Pancreas (tissue), 10 donors: ENCODE measurements around the gene PTGER2. TPM values are rescaled to one million over a fixed set of nuclear protein-coding genes. Genes with fewer than 3 reads are reported as not detected.
A peak's percentile ranks its signal among the peaks of the same experiment; 100 is the strongest.

ENCODE experiments used
- ATAC-seq, 4 donors: fragments of 200-7000 bp; cut with Tn5 transposase; one replicate each; pipeline versions ENCODE4 v1.8.0 to v1.9.1; 2020; ENCODE audit warnings: mild to moderate bottlenecking in 4 of 4, moderate library complexity in 4 of 4
- DNase-seq, 6 donors: peaks; one replicate each; pipeline ENCODE4 v3.0.0-alpha.2; 2020
- FAIRE-seq: peaks from 2 replicates; lab custom pipeline; 2012; peaks lifted over from hg19 to GRCh38; lab: Jason Lieb, UNC
- H3K27ac ChIP-seq, 4 donors: fragments of 200-600 bp; sonication (generic); 1 replicate in 3 of 4; 2 replicates in 1 of 4; pipeline versions ENCODE4 v1.5.0 to v1.8.0; 2020
- H3K27me3 ChIP-seq, 4 donors: fragments of 200-600 bp; one replicate each; pipeline ENCODE4 v1.8.0; 2021
- H3K36me3 ChIP-seq, 3 donors: fragments of 200-600 bp; sonication (generic) in 1 of 3; one replicate each; pipeline versions ENCODE4 v1.5.0 to v1.8.0; 2020 to 2021
- H3K4me1 ChIP-seq, 3 donors: fragments of 200-600 bp; one replicate each; pipeline ENCODE4 v1.8.0; 2021
- H3K4me3 ChIP-seq, 4 donors: fragments of 200-600 bp; sonication (generic) in 2 of 4; one replicate each; pipeline versions ENCODE4 v1.5.0 to v1.8.0; 2020 to 2021
- H3K9me3 ChIP-seq, 4 donors: fragments of 200-600 bp; one replicate each; pipeline ENCODE4 v1.8.0; 2021
- WGBS, 2 donors: extraction: QIAGEN DNeasy Blood & Tissue Kit; methylation state at CpG; one replicate each; pipeline ENCODE4 v1.1.7; 2013; 5-methylcytosine and 5-hydroxymethylcytosine counted together
- intact Hi-C, 3 donors: fragments of 100-400 bp; cut with DNase I; formaldehyde crosslinking; loops; one replicate each; pipeline versions ENCODE4 v1.11.1 to v1.14.2; 2022
- polyA plus RNA-seq, 2 donors: library from polyadenylated mRNA; stranded (reverse); fragments of 200-250 nt; gene quantifications; one replicate each; pipeline ENCODE4 v1.2.3, GENCODE V29; 2013
- total RNA-seq, 6 donors: library from RNA; stranded (reverse); fragmentation: NEBNext Ultra II Directional in 4 of 6; extraction: Animal tissue kit (Norgen Biotek cat#: 25700) in 4 of 6; gene quantifications; one replicate each; pipeline versions ENCODE4 v1.2.1 to v1.2.4, GENCODE V29; 2021 to 2023
- TF ChIP-seq, protein P1 (sequence below), 4 donors: fragments of 200-600 bp; sonication (generic) in 3 of 4; IDR thresholded peaks; one replicate each; pipeline versions ENCODE4 v1.5.0 to v1.8.0; 2021; ENCODE audit warnings: antibody characterized with exemption in 4 of 4
- donor health status: healthy with polysubstance abuse.
- donor health status: DM: no; HTN: no; CAD: no; lungs with moderate emphysema.
- donor health status: DM: no; HTN: no; CAD: no.
- donor health status: control.
- donor health status: control.
- donor health status: Bipolar disorder and iron deficiency.
- donor health status: DM: yes; HTN: yes; CAD: no.
- donor health status: DM: no; HTN: no; CAD: no.
- donor health status: DM: no; HTN: no; CAD: no.
- donor health status: DM: yes; HTN: yes; CAD: no.

The PTGER2 gene
- total and polyA plus RNA-seq, 8 donors, result 0.23 to 2.0 (median 0.43) TPM; not detected in 2

DNA sequence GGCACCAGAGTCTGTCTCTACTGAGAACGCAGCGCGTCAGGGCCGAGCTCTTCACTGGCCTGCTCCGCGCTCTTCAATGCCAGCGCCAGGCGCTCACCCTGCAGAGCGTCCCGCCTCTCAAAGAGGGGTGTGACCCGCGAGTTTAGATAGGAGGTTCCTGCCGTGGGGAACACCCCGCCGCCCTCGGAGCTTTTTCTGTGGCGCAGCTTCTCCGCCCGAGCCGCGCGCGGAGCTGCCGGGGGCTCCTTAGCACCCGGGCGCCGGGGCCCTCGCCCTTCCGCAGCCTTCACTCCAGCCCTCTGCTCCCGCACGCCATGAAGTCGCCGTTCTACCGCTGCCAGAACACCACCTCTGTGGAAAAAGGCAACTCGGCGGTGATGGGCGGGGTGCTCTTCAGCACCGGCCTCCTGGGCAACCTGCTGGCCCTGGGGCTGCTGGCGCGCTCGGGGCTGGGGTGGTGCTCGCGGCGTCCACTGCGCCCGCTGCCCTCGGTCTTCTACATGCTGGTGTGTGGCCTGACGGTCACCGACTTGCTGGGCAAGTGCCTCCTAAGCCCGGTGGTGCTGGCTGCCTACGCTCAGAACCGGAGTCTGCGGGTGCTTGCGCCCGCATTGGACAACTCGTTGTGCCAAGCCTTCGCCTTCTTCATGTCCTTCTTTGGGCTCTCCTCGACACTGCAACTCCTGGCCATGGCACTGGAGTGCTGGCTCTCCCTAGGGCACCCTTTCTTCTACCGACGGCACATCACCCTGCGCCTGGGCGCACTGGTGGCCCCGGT is 46.4 kb upstream of the PTGER2 start, which contains the start of gene PTGDR:
TSS of gene PTGDR (plus strand) at position 198 of the 778 bp plus-strand sequence. CDS start at position 315, 117 bp downstream.
- Histone ChIP-seq H3K27me3 (peaks cover 0 to 6% (median 0%) of the 10 kb centered on the region in 4 donors), H3K36me3 (no peaks in the 10 kb centered on the region), H3K9me3 (no peaks in the 10 kb centered on the region), H3K4me1 (no peaks in the 10 kb centered on the region), H3K4me3 (peak within 1 kb of the TSS in 3 of 4 donors; percentile 7 to 33 (median 8)), H3K27ac (no peak within 1 kb of the TSS)
- FAIRE-seq (no peak), DNase-seq (peak in 2 of 6 donors; percentile 49 to 53), ATAC-seq (peak in 3 of 4 donors; percentile 48 to 56 (median 51))
- intact Hi-C loops, result no loop called here
- WGBS, 2 donors, result 2 to 3% methylated on average over 62 to 63 of the region's 63 CpGs
- TF ChIP-seq, protein P1, sequence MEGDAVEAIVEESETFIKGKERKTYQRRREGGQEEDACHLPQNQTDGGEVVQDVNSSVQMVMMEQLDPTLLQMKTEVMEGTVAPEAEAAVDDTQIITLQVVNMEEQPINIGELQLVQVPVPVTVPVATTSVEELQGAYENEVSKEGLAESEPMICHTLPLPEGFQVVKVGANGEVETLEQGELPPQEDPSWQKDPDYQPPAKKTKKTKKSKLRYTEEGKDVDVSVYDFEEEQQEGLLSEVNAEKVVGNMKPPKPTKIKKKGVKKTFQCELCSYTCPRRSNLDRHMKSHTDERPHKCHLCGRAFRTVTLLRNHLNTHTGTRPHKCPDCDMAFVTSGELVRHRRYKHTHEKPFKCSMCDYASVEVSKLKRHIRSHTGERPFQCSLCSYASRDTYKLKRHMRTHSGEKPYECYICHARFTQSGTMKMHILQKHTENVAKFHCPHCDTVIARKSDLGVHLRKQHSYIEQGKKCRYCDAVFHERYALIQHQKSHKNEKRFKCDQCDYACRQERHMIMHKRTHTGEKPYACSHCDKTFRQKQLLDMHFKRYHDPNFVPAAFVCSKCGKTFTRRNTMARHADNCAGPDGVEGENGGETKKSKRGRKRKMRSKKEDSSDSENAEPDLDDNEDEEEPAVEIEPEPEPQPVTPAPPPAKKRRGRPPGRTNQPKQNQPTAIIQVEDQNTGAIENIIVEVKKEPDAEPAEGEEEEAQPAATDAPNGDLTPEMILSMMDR (IDR thresholded peaks at IDR 0.05), result no peak

DNA sequence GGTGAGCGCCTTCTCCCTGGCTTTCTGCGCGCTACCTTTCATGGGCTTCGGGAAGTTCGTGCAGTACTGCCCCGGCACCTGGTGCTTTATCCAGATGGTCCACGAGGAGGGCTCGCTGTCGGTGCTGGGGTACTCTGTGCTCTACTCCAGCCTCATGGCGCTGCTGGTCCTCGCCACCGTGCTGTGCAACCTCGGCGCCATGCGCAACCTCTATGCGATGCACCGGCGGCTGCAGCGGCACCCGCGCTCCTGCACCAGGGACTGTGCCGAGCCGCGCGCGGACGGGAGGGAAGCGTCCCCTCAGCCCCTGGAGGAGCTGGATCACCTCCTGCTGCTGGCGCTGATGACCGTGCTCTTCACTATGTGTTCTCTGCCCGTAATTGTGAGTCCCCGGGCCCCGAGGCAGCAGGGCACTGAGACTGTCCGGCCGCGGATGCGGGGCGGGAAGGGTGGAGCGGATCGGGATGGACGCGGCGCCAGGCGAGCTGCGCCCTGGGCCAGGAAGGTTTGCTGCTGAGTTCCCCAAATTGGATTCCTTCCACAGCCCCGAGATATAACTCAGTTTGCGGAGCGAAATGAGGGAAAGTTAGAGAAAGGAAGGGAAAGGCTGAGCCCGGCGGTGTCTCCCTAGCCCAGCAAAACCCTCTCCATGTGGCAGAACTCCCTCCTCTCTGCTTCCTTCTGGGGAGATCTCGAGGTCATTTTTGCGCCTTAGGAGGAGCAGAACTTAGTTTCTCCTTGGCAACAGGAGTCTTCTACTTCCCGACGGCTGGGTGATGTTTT is 45.6 kb upstream of the PTGER2 start:
- FAIRE-seq, result no peak
- DNase-seq, result peak in 2 of 6 donors; percentile 50 to 53
- Histone ChIP-seq H3K27ac (no peak overlapping the region), H3K9me3 (no peaks in the 10 kb centered on the region), H3K27me3 (peaks cover 0 to 6% (median 0%) of the 10 kb centered on the region in 4 donors), H3K36me3 (no peaks in the 10 kb centered on the region), H3K4me1 (no peaks in the 10 kb centered on the region), H3K4me3 (peak overlapping the region in 1 of 4 donors; percentile 33)
- TF ChIP-seq, protein P1 (IDR thresholded peaks at IDR 0.05), result no peak
- ATAC-seq, result peak in 3 of 4 donors; percentile 24 to 28 (median 24)
- WGBS, 2 donors, result 2% methylated on average over 54 of the region's 54 CpGs
- intact Hi-C loops, result no loop called here

DNA sequence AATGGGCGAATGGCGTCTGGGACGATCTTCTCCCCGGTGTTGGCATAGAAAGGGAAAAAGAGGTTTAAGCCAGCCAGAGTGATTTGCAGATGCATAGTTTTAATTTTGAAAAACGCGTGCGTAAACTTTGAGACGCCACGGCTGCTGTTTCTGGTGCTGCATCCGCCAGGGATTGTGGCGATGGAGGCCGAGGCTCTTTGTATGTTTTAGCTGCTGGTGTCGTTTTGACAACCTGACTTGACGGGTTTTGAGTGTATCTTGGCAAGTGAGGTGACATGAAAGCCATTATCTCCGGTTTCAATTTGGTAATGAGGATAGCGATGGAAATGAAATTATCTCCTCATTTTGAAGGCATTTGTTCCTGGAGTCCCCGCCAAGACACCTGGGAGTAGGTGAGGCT is 45.0 kb upstream of the PTGER2 start:
- no peaks in the 10 kb centered on the region for H3K4me1 ChIP-seq
- FAIRE-seq (no peak), DNase-seq (no peak), ATAC-seq (no peak)
- H3K36me3 ChIP-seq, result no peaks in the 10 kb centered on the region
- peak overlapping the region in 1 of 4 donors; percentile 33 for H3K4me3 ChIP-seq
- H3K27ac ChIP-seq, result no peak overlapping the region
- TF ChIP-seq, protein P1 (IDR thresholded peaks at IDR 0.05), result no peak
- intact Hi-C loops, result no loop called here
- no peaks in the 10 kb centered on the region for H3K9me3 ChIP-seq
- H3K27me3 ChIP-seq, result peaks cover 0 to 6% (median 0%) of the 10 kb centered on the region in 4 donors
- 16 to 18% methylated on average over 17 of the region's 17 CpGs for WGBS, 2 donors

DNA sequence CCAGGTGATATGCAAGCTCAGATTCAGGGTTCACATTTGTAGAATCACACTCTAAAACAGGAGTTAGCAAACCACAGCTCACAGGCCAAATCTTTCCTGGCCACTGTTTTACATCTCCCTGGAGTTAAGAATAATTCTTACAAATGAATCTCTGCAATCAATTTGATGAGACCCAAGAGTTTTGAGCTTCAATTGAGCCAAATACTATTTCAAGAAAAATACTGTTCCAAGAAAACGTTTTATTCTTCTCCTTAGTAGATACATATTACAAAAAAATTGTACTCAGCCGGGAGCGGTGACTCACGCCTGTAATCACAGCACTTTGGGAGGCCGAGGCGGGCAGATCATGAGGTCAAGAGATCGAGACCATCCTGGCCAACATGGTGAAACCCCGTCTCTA is 44.1 kb upstream of the PTGER2 start:
- no peak for ATAC-seq

More for the DNA sequence above, 44.1 kb upstream of the PTGER2 start:
- no peak for FAIRE-seq
- Histone ChIP-seq H3K4me3 (no peak overlapping the region), H3K27me3 (peaks cover 0 to 6% (median 0%) of the 10 kb centered on the region in 4 donors), H3K36me3 (no peaks in the 10 kb centered on the region), H3K27ac (no peak overlapping the region), H3K4me1 (no peaks in the 10 kb centered on the region), H3K9me3 (no peaks in the 10 kb centered on the region)
- 52 to 69% methylated on average over 8 of the region's 8 CpGs for WGBS, 2 donors
- TF ChIP-seq, protein P1 (IDR thresholded peaks at IDR 0.05), result no peak
- intact Hi-C loops, result no loop called here
- no peak for DNase-seq
